Effector CD8-positive, alpha-beta T cell (primary cell): Measurements from ENCODE around the gene AMBRA1.

ENCODE experiments used
- DNase-seq: peaks from one replicate; lab custom pipeline; 2025; lab: John Stamatoyannopoulos, UW
- total RNA-seq, 4 experiments: gene quantifications; one replicate each; lab custom pipeline; 2026; lab: John Stamatoyannopoulos, UW

AMBRA1 gene, protein sequence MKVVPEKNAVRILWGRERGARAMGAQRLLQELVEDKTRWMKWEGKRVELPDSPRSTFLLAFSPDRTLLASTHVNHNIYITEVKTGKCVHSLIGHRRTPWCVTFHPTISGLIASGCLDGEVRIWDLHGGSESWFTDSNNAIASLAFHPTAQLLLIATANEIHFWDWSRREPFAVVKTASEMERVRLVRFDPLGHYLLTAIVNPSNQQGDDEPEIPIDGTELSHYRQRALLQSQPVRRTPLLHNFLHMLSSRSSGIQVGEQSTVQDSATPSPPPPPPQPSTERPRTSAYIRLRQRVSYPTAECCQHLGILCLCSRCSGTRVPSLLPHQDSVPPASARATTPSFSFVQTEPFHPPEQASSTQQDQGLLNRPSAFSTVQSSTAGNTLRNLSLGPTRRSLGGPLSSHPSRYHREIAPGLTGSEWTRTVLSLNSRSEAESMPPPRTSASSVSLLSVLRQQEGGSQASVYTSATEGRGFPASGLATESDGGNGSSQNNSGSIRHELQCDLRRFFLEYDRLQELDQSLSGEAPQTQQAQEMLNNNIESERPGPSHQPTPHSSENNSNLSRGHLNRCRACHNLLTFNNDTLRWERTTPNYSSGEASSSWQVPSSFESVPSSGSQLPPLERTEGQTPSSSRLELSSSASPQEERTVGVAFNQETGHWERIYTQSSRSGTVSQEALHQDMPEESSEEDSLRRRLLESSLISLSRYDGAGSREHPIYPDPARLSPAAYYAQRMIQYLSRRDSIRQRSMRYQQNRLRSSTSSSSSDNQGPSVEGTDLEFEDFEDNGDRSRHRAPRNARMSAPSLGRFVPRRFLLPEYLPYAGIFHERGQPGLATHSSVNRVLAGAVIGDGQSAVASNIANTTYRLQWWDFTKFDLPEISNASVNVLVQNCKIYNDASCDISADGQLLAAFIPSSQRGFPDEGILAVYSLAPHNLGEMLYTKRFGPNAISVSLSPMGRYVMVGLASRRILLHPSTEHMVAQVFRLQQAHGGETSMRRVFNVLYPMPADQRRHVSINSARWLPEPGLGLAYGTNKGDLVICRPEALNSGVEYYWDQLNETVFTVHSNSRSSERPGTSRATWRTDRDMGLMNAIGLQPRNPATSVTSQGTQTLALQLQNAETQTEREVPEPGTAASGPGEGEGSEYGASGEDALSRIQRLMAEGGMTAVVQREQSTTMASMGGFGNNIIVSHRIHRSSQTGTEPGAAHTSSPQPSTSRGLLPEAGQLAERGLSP (N-terminal part only)
- 72.3 to 208 (median 110) reads per million in 4 experiments for total RNA-seq

DNA sequence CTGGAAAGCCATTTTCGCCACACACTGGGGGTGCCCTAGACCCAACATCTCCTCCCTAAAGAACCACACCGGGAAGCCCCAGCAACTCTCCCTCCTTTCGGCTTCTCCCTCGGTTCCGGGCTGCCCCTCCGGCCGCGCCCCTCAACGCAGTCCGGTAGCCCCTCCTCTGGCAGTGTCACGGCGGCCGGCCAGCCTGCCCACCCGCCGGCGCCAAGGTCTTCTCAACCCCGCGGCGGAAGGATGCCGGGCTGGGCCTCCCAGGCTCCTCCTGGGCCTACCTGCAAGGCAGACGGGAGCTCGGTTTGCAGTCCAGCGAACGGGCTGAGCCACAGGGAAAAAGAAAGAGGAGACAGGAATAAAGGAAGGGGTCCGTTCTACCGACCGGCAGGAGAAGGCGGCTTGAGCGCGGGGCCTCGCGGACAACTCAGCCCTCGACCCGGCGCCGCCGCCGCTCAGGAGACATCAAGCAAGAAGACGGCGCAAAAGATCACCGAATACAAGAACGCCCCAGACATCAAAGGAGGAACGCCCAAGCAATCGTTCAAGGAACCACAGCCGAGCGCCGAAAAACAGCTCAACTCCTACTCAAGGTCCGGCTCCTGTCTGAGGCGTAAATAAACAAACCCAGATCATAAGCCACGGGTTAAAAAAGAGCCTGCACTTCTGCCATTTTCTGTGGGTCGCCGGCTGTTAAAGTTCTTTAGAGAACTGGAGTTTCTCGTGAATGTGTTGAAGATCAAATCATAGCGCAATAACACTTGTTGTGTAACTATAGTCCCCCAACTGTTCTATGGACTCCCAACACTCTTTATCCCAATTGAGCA lies at the start of gene AMBRA1:
AMBRA1 (minus strand) TSS at position 474 of the 824 bp plus-strand sequence. CDS start 45,643 bp downstream, outside the sequence.
- peak; percentile 68 for DNase-seq

DNA sequence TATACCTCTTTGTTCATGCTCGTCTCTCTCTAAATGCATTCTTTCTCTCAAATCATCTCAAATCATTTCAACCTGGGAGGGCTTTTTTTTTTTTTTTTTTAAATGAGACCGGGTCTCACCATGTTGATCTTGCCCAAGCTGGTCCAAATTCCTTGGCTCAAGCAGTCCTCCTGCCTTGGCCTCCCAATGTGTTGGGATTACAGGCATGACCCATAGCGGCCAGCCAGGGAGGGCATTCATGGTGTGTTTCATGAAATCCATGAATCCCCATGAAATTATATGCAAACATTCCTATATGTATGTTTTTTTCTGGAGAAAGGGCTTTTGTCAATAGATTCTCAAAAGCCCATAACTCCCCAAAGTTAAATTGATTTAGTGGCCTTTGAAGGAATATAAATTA lies 49.7 kb upstream of the AMBRA1 start:
- no peak for DNase-seq

DNA sequence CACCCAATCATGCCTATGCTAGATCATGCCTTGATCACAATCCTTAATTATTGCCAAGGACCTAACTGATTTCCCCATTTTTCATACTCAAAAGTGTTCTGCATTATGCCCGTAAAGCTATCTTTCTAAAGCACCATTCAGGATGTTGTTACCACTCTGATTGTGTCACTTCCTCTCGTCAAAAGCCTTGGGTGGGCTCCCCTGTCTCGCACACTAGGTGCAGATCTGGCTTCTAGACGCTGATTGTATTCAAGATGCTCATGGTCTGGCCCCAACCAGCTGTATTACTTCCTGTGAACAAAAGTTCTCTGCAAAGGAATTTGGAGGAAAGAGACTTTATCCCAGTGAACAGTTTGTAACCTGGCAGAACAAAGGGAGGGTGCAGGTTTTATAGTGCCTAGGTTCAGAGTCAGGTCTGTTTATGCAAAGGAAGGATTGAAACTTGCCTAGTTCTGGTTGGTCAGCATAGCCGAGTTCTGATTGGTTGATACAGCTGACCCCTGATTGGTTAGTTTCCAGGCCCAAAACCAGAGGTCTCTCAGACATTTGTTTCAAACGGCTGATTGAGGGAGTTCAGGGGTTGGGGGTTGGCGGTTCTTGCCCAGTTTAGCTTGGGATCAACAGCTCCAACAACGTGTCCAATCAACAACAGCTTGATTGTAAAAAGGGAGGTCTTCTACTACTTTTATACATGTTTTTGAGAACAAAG lies 49.0 kb upstream of the AMBRA1 start:
- DNase-seq: no peak

DNA sequence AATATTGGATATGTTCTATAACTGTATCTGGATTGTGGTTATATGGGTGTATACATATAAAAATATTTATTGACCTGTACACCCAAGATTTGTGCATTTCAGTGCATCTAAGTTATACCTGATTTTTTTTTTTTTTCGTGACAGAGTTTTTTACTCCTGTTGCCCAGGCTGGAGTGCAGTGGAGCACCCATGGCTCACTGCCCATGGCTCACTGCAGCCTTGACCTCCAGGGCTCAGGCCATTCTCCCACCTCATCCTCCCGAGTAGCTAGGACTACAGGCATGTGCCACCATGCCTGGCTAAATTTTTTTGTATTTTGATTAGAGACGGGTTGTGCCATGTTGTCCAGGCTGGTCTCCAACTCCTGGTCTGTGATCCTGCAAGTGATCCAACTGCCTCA lies 47.8 kb upstream of the AMBRA1 start:
- DNase-seq: no peak

DNA sequence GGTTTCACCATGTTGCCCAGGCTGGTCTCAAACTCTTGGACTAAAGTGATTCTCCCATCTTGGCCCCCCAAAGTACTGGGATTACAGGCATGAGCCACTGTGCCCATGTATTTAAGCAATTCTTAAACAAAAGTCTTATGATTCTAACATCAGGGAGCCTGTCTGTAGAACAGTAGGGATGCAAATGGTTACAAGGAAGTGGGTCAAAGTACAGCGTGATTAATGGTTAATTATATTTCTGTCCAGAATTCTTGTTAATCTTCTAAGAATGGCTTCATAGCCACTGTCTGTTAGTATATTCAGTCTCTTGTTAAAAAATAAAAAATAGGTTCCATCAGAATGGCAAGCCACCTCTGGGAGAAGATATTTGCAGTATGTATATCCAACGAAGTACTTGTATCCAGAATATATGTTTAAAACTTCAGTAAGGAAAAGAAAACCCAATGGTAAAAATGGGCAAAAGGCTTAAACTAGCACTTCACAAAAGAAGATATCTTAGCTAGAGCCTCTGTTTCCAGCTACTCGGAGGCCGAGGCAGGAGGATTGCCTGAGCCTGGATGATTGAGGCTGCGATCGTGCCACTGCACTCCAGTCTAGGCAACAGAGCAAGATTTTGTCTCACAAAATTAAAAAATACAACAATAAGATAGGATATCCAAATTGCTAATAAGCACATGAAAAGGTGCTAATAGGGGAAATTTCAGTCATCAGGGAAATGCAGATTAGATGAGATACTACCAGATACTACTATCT lies 46.4 kb upstream of the AMBRA1 start:
- no peak for DNase-seq

DNA sequence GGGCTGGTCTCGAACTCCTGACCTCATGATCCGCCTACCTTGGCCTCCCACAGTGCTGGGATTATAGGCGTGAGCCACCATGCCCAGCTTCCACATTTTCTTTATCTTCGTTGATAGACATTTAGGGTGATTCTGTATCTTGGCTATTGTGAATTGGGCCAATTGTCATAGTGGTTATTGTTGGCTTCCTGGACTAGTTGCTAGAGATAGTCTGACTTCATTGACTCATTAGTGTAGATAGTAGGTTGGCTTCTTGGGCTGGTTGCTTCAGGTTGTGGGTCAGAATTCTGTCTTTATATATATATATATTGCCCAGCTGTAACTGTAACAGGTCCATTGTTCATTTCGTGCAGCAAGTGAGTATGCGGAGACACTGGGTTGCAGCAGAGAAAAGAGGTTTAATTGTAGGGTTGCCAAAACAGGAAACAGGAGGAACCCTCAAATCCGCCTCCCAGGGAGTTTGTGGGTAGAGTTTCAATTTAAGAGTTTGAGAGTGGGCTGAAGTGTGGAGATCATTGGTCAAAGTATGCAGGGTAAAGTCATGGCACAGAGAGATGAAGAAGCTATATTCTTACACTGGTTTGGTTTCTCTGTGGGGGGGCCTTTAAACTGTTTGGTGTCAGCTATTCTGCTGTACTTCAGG lies 45.5 kb upstream of the AMBRA1 start:
- no peak for DNase-seq

DNA sequence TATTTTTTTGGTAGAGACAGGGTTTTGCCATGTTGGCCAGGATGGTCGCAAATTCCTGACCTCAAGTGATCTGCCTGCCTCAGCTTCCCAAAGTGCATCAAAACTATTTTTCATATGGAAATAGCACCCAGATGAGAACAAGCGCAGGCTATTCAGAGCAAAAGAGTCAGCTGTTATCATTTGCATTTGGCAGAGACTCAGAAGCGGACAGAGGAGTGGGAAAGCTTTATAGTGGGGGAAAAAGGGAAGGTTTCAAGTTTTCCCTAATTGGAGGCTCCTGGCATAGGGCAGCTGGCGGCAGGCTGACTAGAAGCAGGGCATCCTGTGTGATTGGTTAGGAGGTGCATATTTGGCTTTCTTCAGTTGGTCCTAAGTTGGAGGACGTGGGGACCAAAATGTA lies 43.7 kb upstream of the AMBRA1 start:
- DNase-seq: no peak

DNA sequence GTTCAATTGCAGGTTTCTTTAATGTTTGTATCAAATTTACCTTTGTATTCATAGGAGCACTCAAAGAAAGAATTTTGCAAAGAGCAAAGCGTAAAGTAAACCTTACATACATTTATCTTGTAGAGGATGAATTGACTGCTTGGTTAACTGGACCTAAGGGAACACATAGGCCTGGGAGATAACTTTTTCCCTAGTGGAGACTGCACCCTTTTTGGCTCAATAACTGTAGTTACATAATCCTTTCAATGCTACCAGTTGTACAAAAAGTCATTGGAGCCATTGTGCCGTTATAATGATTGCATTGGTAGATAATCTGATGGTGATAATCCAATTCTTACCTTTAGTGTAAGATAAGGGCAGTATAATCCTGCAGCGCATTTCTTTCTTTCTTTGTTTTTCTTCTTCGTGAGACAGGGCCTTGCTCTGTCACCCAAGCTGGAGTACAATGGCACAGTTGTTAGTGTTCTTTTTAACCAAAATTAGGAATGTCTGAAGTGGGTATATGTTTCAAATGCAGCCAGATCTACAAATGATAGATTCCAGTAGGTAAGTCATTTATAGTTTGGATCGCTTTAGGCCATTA lies 41.8 kb upstream of the AMBRA1 start:
- DNase-seq: no peak

DNA sequence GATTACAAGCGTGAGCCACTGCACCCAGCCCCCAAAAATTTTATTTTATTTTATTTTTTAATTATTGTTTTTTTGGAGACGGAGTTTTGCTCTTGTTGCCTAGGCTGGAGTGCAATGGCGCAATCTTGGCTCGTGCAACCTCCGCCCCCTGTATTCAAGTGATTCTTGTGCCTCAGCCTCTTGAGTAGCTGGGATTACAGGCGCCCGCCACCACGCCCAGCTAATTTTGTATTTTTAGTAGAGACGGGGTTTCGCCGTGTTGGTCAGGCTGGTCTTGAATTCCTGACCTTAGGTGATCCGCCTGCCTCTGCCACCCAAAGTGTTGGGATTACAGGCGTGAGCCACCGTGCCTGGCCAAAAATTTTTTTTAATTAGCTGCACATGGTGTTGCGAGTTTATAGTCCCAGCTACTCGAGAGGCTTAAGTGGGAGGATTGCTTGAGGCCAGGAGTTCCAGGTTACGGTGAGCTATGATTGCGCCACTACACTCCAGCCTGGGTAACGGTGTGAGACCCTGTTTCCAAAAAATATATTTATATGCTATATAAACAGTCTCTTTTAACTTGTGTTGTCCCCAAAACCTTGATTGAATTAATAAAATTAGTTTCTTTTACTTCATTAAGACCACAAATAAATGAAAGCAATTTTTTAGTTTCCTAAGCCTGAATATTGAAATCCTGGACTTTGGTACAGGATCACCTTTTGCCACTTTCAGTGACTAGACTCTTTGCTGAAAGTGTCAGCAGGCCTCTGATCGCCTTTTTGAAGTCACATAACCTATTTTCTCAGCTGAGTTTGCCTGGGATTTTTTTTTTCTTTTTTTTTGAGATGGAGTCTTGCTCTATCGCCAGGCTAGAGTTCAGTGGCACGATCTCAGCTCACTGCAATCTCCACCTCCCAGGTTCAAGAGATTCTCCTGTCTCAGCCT lies 39.7 kb upstream of the AMBRA1 start:
- no peak for DNase-seq

DNA sequence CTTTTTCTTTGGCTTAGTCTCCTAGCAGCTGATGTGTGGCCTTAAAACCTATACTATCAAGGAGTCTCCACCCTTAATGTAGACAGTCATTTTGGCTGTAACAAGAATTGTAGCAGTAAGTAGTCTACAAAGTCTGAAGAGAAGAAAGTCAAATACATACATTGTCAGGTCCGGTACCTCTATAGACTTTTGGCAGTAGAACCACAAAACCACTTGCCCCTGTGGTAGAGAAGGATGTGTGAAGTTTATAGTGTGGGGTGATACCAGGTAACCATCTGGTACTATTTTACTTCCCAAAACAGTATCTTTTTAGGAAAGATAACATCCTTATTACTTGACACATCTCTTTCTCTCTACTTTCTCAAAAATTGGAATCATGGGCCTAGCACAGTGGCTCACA lies 38.7 kb upstream of the AMBRA1 start:
- DNase-seq: no peak

DNA sequence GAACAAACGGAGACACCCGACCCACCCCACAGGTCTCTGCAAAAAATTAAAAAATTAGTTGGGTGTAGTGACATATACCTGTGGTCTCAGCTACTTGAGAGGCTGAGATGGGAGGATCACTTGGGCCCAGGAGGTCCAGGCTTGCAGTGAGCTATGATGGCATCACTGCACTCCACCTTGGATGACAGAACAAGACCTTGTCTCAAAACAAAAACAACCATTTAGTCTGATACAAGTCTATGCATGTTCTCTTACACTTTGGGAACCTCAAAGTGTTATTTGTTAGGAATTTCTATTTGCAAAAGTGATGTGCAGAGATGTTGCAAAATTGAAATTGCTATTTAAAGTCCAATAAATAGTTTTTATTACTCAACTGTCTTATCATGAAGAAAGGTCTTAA lies 37.9 kb upstream of the AMBRA1 start:
- no peak for DNase-seq

DNA sequence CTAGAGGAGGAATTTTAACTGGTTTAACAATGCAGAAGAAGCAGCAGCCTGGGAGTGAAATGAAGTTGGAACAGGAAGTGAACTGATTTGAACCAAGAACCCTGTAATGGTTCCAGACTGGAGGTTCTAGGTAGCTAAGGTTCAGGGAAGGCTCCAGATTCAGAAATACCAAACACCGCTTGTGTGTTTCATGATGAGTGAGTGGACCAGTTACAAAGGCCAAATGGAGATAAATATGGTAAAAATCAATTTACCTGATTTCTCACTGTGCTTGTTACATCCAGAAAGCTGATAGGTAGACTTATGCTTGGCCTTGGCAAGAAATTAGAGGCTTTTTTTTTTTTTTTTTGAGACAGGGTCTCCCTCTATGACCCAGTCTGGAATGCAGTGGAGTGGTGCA lies 36.4 kb upstream of the AMBRA1 start:
- no peak for DNase-seq

DNA sequence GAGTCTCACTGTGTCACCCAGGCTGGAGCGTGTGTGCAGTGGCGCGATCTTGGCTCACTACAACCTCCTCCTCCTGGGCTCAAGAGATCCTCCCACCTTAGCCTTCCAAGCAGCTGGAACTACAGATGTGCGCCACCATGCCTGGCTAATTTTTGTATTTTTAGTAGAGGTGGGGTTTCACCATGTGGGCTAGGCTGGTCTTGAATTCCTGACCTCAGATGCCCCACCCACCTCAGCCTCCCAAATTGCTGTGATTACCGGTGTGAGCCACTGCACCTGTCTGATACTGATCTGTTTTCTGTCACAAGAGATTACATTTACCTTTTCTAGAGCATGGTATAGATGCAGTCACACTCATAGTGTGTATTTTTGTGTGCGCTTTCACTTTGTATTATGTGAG lies 35.1 kb upstream of the AMBRA1 start:
- DNase-seq: no peak

DNA sequence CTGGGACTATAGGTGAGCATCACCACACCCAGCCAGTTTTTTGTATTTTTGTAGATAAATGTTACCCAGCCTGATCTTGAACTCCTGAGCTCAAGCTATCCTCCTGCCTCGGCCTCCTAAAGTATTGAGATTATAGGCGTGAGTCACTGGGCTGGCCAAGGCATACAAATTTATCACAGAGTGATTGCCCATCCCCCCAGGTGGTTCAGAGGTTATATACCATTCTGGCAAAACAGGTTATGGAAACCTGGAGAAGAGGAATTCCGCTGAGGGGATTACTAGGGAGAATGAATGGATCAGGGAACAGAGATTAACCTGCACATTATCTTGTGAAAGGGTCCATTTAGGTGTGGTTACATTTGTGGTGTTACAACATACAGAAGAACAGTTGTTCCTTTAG lies 31.6 kb upstream of the AMBRA1 start:
- DNase-seq: no peak

DNA sequence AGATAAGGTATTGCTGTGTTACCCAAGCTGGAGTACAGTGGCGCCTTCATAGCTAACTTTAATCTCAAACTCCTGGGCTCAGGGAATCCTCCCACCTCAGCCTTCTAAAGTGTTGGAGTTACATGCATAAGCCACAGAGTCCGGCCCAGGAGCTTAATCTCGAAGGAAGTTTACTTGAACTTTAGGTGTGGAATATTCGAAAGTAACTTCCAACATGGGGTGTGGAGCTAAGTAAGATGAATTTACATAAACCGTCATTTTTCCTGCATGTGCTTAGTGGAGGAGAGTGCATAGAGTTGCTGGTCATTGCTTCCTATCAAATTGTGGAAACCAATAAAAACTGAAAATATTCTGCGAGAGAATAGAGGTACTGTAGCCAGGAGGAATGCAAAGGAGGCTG lies 25.0 kb upstream of the AMBRA1 start:
- DNase-seq: no peak

DNA sequence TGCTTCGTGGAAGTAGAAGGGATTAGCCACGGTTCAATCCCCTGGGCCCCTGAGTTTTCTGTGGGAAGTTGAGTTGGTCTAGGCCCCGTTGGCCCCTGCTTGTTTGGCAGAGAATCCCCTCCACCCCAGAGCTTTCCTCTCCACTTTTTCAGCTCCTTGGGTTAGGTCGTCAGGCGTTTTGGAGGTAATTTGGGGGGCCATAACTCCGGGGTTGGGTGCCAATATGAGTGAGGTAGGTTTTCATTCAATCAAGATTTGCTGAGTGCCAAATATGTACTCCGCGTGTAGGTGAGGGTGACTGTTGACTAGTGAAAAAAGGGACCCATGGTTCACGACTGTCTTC lies 24.1 kb upstream of the AMBRA1 start:
- DNase-seq: no peak

DNA sequence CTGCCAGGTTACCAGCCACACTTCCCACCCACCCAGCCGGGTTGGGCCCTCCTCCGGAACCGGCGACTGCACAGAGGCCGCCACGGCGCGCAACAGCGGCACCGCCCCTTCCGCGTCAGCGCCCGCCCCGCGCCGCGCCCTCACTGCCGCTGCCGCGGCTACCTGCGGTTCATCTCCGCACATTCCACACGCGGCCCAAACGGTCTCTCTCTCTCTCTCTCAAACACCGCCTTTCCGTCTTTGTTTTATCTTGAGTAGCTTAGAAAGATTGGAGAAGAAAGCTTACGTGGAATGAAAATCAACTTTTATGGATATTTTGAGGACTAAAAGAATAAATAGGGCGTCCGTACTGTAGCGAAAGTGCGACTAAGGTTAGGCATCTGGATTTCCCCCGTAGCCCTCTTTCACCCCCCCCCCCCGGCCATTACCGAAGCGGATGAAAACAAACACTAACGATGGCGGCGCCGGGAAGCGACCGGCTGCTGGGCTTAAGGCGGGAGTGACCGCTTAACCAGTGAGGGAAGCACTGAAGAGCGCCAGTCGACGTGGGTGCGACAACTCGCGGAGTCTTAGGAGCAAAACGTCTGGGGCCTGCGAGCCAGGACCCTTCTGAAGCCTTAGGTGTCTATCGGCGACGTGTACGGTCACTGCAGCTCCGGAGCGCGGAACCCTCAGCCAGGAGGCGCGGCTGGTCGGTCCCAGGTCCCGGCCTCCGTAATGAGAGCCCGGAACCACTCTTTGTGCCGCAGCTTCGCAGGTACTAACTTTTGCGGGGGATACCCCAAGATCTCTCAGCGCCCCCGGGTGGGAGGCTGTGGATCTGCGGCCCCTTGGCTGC lies 23.5 kb upstream of the AMBRA1 start, which contains the start of the genes ATG13 and HARBI1:
ATG13 (plus strand) TSS at position 420 of the 838 bp plus-strand sequence. CDS start 26,739 bp downstream, outside the sequence.
HARBI1 (minus strand) TSS at position 94 of the 838 bp plus-strand sequence. CDS start 990 bp downstream, outside the sequence.
- DNase-seq: peak; percentile 81
